A549 (cell line): ENCODE data around the gene CTNND2. TPM values are rescaled to one million over a fixed set of nuclear protein-coding genes. Genes with fewer than 3 reads are reported as not detected.

Experiments used
- ATAC-seq, 2 experiments: fragments of 200-7000 bp in 1 of 2; fragments of >200 bp in 1 of 2; cut with Nextera tagmentation in 1 of 2; cut with Tn5 transposase in 1 of 2; 3 replicates each; pipeline versions ENCODE4 v1.8.0 to v1.9.1; 2018 to 2020; ENCODE audit warnings: mild to moderate bottlenecking in 1 of 2, moderate library complexity in 1 of 2
- CTCF ChIA-PET: fragments of 300-600 bp; sonication (Branson Sonifier 250); formaldehyde crosslinking; extraction: SDS; loops from one replicate; lab custom pipeline; 2021; ENCODE audit warnings: antibody characterized with exemption, inconsistent platforms; lab: Yijun Ruan, JAX
- POLR2A ChIA-PET: fragments of 350-600 bp; formaldehyde crosslinking; extraction: SDS; loops from one replicate; lab custom pipeline; 2021; ENCODE audit warnings: antibody characterized with exemption, inconsistent platforms; lab: Yijun Ruan, JAX
- DNase-seq, 2 experiments: peaks; one replicate each; pipeline versions ENCODE4 v3.0.0 to v3.0.0-alpha.2; 2011 to 2016; ENCODE audit warnings: low read depth in 1 of 2, low spot score in 1 of 2
- FAIRE-seq: peaks from 2 replicates; lab custom pipeline; 2011; peaks lifted over from hg19 to GRCh38; lab: Jason Lieb, UNC
- H3K27ac ChIP-seq, 2 experiments: fragments of >200 bp; sonication (Bioruptor Twin); formaldehyde crosslinking; 3 replicates each; pipeline ENCODE4 v1.5.1; 2016 to 2017
- H3K4me1 ChIP-seq: fragments of >200 bp; sonication (Bioruptor Twin); formaldehyde crosslinking; 3 replicates; pipeline ENCODE4 v1.6.1; 2016
- H3K4me2 ChIP-seq: fragments of >200 bp; sonication (Bioruptor Twin); formaldehyde crosslinking; 3 replicates; pipeline ENCODE4 v1.6.1; 2016
- H3K4me3 ChIP-seq: fragments of >200 bp; sonication (Bioruptor Twin); formaldehyde crosslinking; 3 replicates; pipeline ENCODE4 v1.5.1; 2016
- H3K9me3 ChIP-seq: fragments of >200 bp; sonication (Bioruptor Twin); formaldehyde crosslinking; 3 replicates; pipeline ENCODE4 v1.6.1; 2016
- ATOH8 ChIP-seq: fragments of 250-450 bp; sonication (Bioruptor Pico); IDR thresholded peaks from 2 replicates; pipeline ENCODE4 v1.5.0; 2020; ENCODE audit warnings: low read depth, mild to moderate bottlenecking, moderate library complexity
- BCL3 ChIP-seq: fragments of >200 bp; sonication (Bioruptor Twin); formaldehyde crosslinking; IDR thresholded peaks from 3 replicates; pipeline ENCODE4 v1.6.1; 2016
- CBX8 ChIP-seq: fragments of 200-600 bp; sonication (generic); IDR thresholded peaks from 2 replicates; pipeline ENCODE4 v1.6.1; 2016
- E2F6 ChIP-seq: IDR thresholded peaks from 2 replicates; pipeline ENCODE4 v1.6.1; 2012; ENCODE audit warnings: low read depth, borderline replicate concordance
- EHF ChIP-seq: fragments of 250-450 bp; sonication (Bioruptor Pico); IDR thresholded peaks from 2 replicates; pipeline ENCODE4 v1.5.0; 2020; ENCODE audit warnings: mild to moderate bottlenecking
- EP300 ChIP-seq, 2 experiments: fragments of >200 bp; sonication (Bioruptor Twin); formaldehyde crosslinking; IDR thresholded peaks; 2 replicates in 1 of 2; 3 replicates in 1 of 2; pipeline ENCODE4 v1.6.1; 2016 to 2017
- FOSB ChIP-seq: fragments of 250-450 bp; sonication (Bioruptor Pico); IDR thresholded peaks from 2 replicates; pipeline ENCODE4 v1.5.0; 2020; ENCODE audit warnings: mild to moderate bottlenecking, moderate library complexity
- FOSL2 ChIP-seq, 2 experiments: fragments of 450-650 bp in 1 of 2; fragments of >200 bp in 1 of 2; sonication (Bioruptor Twin) in 1 of 2; formaldehyde crosslinking; IDR thresholded peaks; 2 replicates each; pipeline versions ENCODE4 v1.5.0 to v1.6.1; 2016 to 2020; ENCODE audit warnings: mild to moderate bottlenecking in 1 of 2, moderate library complexity in 1 of 2
- GATA3 ChIP-seq: IDR thresholded peaks from 2 replicates; pipeline ENCODE4 v1.6.1; 2012; ENCODE audit warnings: borderline replicate concordance
- HMGXB4 ChIP-seq: fragments of 250-450 bp; sonication (Bioruptor Pico); IDR thresholded peaks from 2 replicates; pipeline ENCODE4 v1.5.0; 2021; ENCODE audit warnings: mild to moderate bottlenecking, moderate library complexity, borderline replicate concordance
- HOXA7 ChIP-seq: fragments of 250-450 bp; sonication (Bioruptor Pico); IDR thresholded peaks from 2 replicates; pipeline ENCODE4 v1.5.0; 2020; ENCODE audit warnings: mild to moderate bottlenecking, moderate library complexity
- HOXB5 ChIP-seq: fragments of 250-450 bp; sonication (Bioruptor Pico); IDR thresholded peaks from 2 replicates; pipeline ENCODE4 v1.5.0; 2020; ENCODE audit warnings: mild to moderate bottlenecking, moderate library complexity
- JUN ChIP-seq, 2 experiments: fragments of >200 bp; sonication (Bioruptor Twin); formaldehyde crosslinking; IDR thresholded peaks; 2 replicates in 1 of 2; 3 replicates in 1 of 2; pipeline ENCODE4 v1.6.1; 2016 to 2017
- JUNB ChIP-seq: fragments of >200 bp; sonication (Bioruptor Twin); formaldehyde crosslinking; IDR thresholded peaks from 2 replicates; pipeline ENCODE4 v1.6.1; 2016
- KDM5A ChIP-seq: fragments of 200-600 bp; sonication (generic); IDR thresholded peaks from 2 replicates; pipeline ENCODE4 v1.6.1; 2016; ENCODE audit warnings: antibody characterized with exemption, mild to moderate bottlenecking
- MAX ChIP-seq: IDR thresholded peaks from 2 replicates; pipeline ENCODE4 v1.6.1; 2012
- MAZ ChIP-seq: fragments of 150-350 bp; IDR thresholded peaks from 2 replicates; pipeline ENCODE4 v1.6.1; 2014; ENCODE audit warnings: antibody characterized with exemption, low read depth, low read length, borderline replicate concordance
- MYC ChIP-seq: IDR thresholded peaks from 2 replicates; pipeline ENCODE4 v1.6.1; 2012; ENCODE audit warnings: mild to moderate bottlenecking, inconsistent platforms, low read length, improper control_type of control experiment, borderline replicate concordance
- NFE2L2 ChIP-seq: fragments of 150-350 bp; conservative IDR thresholded peaks from 2 replicates; pipeline ENCODE4 v1.6.1; 2014; ENCODE audit warnings: low read length
- RARB ChIP-seq: fragments of 250-450 bp; sonication (Bioruptor Pico); IDR thresholded peaks from 2 replicates; pipeline ENCODE4 v1.8.0; 2021; ENCODE audit warnings: mild to moderate bottlenecking, moderate library complexity
- SMC3 ChIP-seq: fragments of >200 bp; sonication (Bioruptor Twin); formaldehyde crosslinking; IDR thresholded peaks from 3 replicates; pipeline ENCODE4 v1.6.1; 2018; ENCODE audit warnings: inconsistent platforms
- SREBF2 ChIP-seq: fragments of 450-650 bp; IDR thresholded peaks from 2 replicates; pipeline ENCODE4 v1.6.1; 2014; ENCODE audit warnings: mild to moderate bottlenecking, moderate library complexity
- TP53 ChIP-seq: fragments of 250-450 bp; sonication (Bioruptor Pico); IDR thresholded peaks from 2 replicates; pipeline ENCODE4 v1.5.0; 2021; ENCODE audit warnings: mild to moderate bottlenecking, moderate library complexity
- ZC3H11A ChIP-seq: fragments of 450-650 bp; IDR thresholded peaks from 2 replicates; pipeline ENCODE4 v1.6.1; 2014; ENCODE audit warnings: antibody characterized with exemption, mild to moderate bottlenecking
- ZSCAN20 ChIP-seq: fragments of 250-450 bp; sonication (Bioruptor Pico); IDR thresholded peaks from 2 replicates; pipeline ENCODE4 v1.8.0; 2022; ENCODE audit warnings: mild to moderate bottlenecking, moderate library complexity
- WGBS: methylation state at CpG from one replicate; pipeline ENCODE4 v1.1.6; 2017; ENCODE audit errors: missing lambda C conversion rate; 5-methylcytosine and 5-hydroxymethylcytosine counted together
- polyA plus RNA-seq, 4 experiments: library from polyadenylated mRNA; depleted of rRNA in 3 of 4; stranded (reverse); fragments of >200 nt; fragmentation: RNase III in 1 of 4; extraction: RNeasy Plus Mini Kit Qiagen cat#74134 plus additional on column Dnase treatment in 1 of 4; gene quantifications; 2 replicates in 3 of 4; 3 replicates in 1 of 4; pipeline ENCODE4 v1.2.3, GENCODE V29; 2011 to 2017

CTNND2 gene
- polyA plus RNA-seq, 2 of the 4 experiments (the other 2 are of a cell fraction): not detected

- ChIA-PET POLR2A (no interaction called here), CTCF (no interaction called here)
- ATAC-seq (no peak), DNase-seq (no peak), FAIRE-seq (no peak)
- TF ChIP-seq JUNB: no peak
- TF ChIP-seq RARB (CRISPR knock-in tag): no peak
- no peak for TF ChIP-seq ZSCAN20 (CRISPR knock-in tag)
- no peak for TF ChIP-seq ATOH8
- no peak for TF ChIP-seq MAZ
- TF ChIP-seq CBX8: no peak
- TF ChIP-seq HMGXB4 (CRISPR knock-in tag): no peak
- no peak for TF ChIP-seq GATA3
- no peak for TF ChIP-seq KDM5A
- Histone ChIP-seq H3K9me3 (no peaks in the 10 kb centered on the region), H3K27ac (no peak overlapping the region), H3K4me3 (no peak overlapping the region), H3K4me2 (no peak overlapping the region), H3K4me1 (no peaks in the 10 kb centered on the region)
- 35% methylated on average over 4 of the region's 4 CpGs for WGBS
These were observed 89.9 kb downstream of the CTNND2 start for GRCh38 chr5:11814373-11814772.

- POLR2A ChIA-PET: no interaction called here
- H3K4me3 ChIP-seq: no peak overlapping the region
- no peak overlapping the region for H3K27ac ChIP-seq
- no peaks in the 10 kb centered on the region for H3K9me3 ChIP-seq
- DNase-seq (no peak), ATAC-seq (no peak), FAIRE-seq (no peak)
- WGBS: 3% methylated on average over 3 of the region's 3 CpGs
- CTCF ChIA-PET: no interaction called here
- no peak overlapping the region for H3K4me2 ChIP-seq
- TF ChIP-seq SREBF2 (no peak), FOSL2 (IDR thresholded peaks at IDR 0.05) (no peak), FOSL2 (CRISPR knock-in tag; IDR thresholded peaks at IDR 0.05) (no peak)
- H3K4me1 ChIP-seq: no peaks in the 10 kb centered on the region
These were observed 94.8 kb downstream of the CTNND2 start for GRCh38 chr5:11809407-11809806.

- ChIA-PET POLR2A (no interaction called here), CTCF (no interaction called here)
- WGBS: 21% methylated on average over 7 of the region's 7 CpGs
- H3K4me3 ChIP-seq: no peak overlapping the region
- DNase-seq: no peak
- ATAC-seq: no peak
- H3K9me3 ChIP-seq: no peaks in the 10 kb centered on the region
- no peak overlapping the region for H3K27ac ChIP-seq
- FAIRE-seq: no peak
- no peak overlapping the region for H3K4me2 ChIP-seq
- no peak for TF ChIP-seq MAX
- TF ChIP-seq ZC3H11A: no peak
- no peak for TF ChIP-seq HOXB5 (CRISPR knock-in tag)
- TF ChIP-seq ZSCAN20 (CRISPR knock-in tag): no peak
- TF ChIP-seq FOSB: no peak
- no peak for TF ChIP-seq HOXA7 (CRISPR knock-in tag)
- TF ChIP-seq JUN (IDR thresholded peaks at IDR 0.05): no peak
- no peak for TF ChIP-seq EP300 (IDR thresholded peaks at IDR 0.05)
- TF ChIP-seq MYC: no peak
- TF ChIP-seq BCL3: no peak
- no peak for TF ChIP-seq NFE2L2
- TF ChIP-seq KDM5A: no peak
- no peak for TF ChIP-seq EHF (CRISPR knock-in tag)
- TF ChIP-seq SMC3: no peak
- no peak for TF ChIP-seq TP53 (CRISPR knock-in tag)
- TF ChIP-seq E2F6: no peak
- no peaks in the 10 kb centered on the region for H3K4me1 ChIP-seq
These were observed 100.8 kb downstream of the CTNND2 start for GRCh38 chr5:11803436-11803835.
